ENCODE data around the gene SND1.

Gene SND1

GRCh38 chr7:128032605-128033235 lies 380.7 kb downstream of the SND1 start:
- DNase-seq: peak; percentile 12

GRCh38 chr7:128033246-128033645 lies 381.3 kb downstream of the SND1 start:
- DNase-seq: no peak

GRCh38 chr7:128034825-128035224 lies 382.8 kb downstream of the SND1 start:
- no peak for DNase-seq

- no peak for DNase-seq
Measured at GRCh38 chr7:128035712-128036111, 383.7 kb downstream of the SND1 start.

GRCh38 chr7:128036226-128036940 lies 384.4 kb downstream of the SND1 start:
- no peak for DNase-seq

GRCh38 chr7:128037081-128037480 lies 385.1 kb downstream of the SND1 start:
- DNase-seq: no peak

GRCh38 chr7:128037880-128038619 lies 386.1 kb downstream of the SND1 start:
- no peak for DNase-seq

GRCh38 chr7:128039544-128039953 lies 387.6 kb downstream of the SND1 start:
- no peak for DNase-seq

GRCh38 chr7:128040205-128040604 lies 388.2 kb downstream of the SND1 start:
- DNase-seq: no peak

- no peak for DNase-seq
Measured at GRCh38 chr7:128041203-128041602, 389.2 kb downstream of the SND1 start.

- no peak for DNase-seq
Measured at GRCh38 chr7:128042012-128042411, 390.0 kb downstream of the SND1 start.

GRCh38 chr7:128044064-128044463 lies 392.1 kb downstream of the SND1 start:
- no peak for DNase-seq

- no peak for DNase-seq
Measured at GRCh38 chr7:128045158-128045557, 393.2 kb downstream of the SND1 start.

GRCh38 chr7:128045766-128046165 lies 393.8 kb downstream of the SND1 start:
- DNase-seq: no peak

- no peak for DNase-seq
Measured at GRCh38 chr7:128052404-128052803, 400.4 kb downstream of the SND1 start.

GRCh38 chr7:128053023-128053422 lies 401.0 kb downstream of the SND1 start:
- no peak for DNase-seq

- no peak for DNase-seq
Measured at GRCh38 chr7:128053991-128054390, 402.0 kb downstream of the SND1 start.

- no peak for DNase-seq
Measured at GRCh38 chr7:128054511-128054910, 402.5 kb downstream of the SND1 start.

- DNase-seq: no peak
Measured at GRCh38 chr7:128055637-128056036, 403.6 kb downstream of the SND1 start.

GRCh38 chr7:128056901-128057300 lies 404.9 kb downstream of the SND1 start:
- no peak for DNase-seq

- no peak for DNase-seq
Measured at GRCh38 chr7:128057909-128058308, 405.9 kb downstream of the SND1 start.

- no peak for DNase-seq
Measured at GRCh38 chr7:128059143-128059988, 407.4 kb downstream of the SND1 start.

GRCh38 chr7:128060018-128060417 lies 408.0 kb downstream of the SND1 start:
- no peak for DNase-seq
